K562 (cell line): ENCODE results near the gene PDLIM5. TPM values are rescaled to one million over a fixed set of nuclear protein-coding genes. Genes with fewer than 3 reads are reported as not detected.

Experiments
- ATAC-seq: fragments of 200-7000 bp; cut with Tn5 transposase; 3 replicates; pipeline ENCODE4 v1.9.1; 2020; ENCODE audit warnings: moderate library complexity
- BruUV-seq: library from RNA; stranded (reverse); fragments of 400-500 nt; replicated peaks from 2 replicates; lab custom pipeline; 2021; lab: Mats Ljungman, UMichigan
- CTCF ChIA-PET: fragments of 300-600 bp; formaldehyde crosslinking; extraction: SDS; loops from one replicate; lab custom pipeline; 2021; ENCODE audit warnings: low intra/inter-chr PET ratio; lab: Yijun Ruan, JAX
- POLR2A ChIA-PET: fragments of 300-600, 350-650 bp; sonication (Branson Sonifier 250); formaldehyde crosslinking; extraction: SDS; loops from one replicate; lab custom pipeline; 2021; ENCODE audit warnings: antibody characterized with exemption, inconsistent platforms; lab: Yijun Ruan, JAX
- DNase-seq, 4 experiments: peaks; one replicate each; pipeline versions ENCODE4 v3.0.0 to v3.0.0-alpha.2; 2011 to 2018; ENCODE audit warnings: low spot score in 3 of 4, mixed read lengths in 3 of 4; ENCODE audit errors: extremely low read depth in 1 of 4
- FAIRE-seq: peaks from 2 replicates; lab custom pipeline; 2011; peaks lifted over from hg19 to GRCh38; lab: Jason Lieb, UNC
- H2AFZ ChIP-seq: 2 replicates; pipeline ENCODE4 v1.6.0; 2011; ENCODE audit warnings: low read depth, low read length, control low read depth, inconsistent platforms
- H3K27ac ChIP-seq: fragments of 200-600 bp; 3 replicates; pipeline ENCODE4 v1.8.0; 2011; ENCODE audit warnings: low read depth, mild to moderate bottlenecking, control low read depth, inconsistent platforms, low read length, moderate library complexity, mixed read lengths; ENCODE audit errors: extremely low read depth
- H3K27me3 ChIP-seq, 2 experiments: fragments of 300-600 bp in 1 of 2; 2 replicates in 1 of 2; 3 replicates in 1 of 2; pipeline versions ENCODE4 v1.6.0 to v1.8.0; 2011; ENCODE audit warnings: inconsistent platforms in 2 of 2, low read length in 2 of 2, mild to moderate bottlenecking in 1 of 2, mixed read lengths in 1 of 2, moderate library complexity in 1 of 2; ENCODE audit not compliant: control insufficient read depth in 2 of 2, insufficient read depth in 2 of 2
- H3K36me3 ChIP-seq: fragments of 300-600 bp; 3 replicates; pipeline ENCODE4 v1.8.0; 2011; ENCODE audit warnings: mild to moderate bottlenecking, low read length, inconsistent platforms; ENCODE audit not compliant: control insufficient read depth, insufficient read depth
- H3K4me1 ChIP-seq, 2 experiments: fragments of 200-600 bp in 1 of 2; replicated peaks in 1 of 2; 2 replicates in 1 of 2; 3 replicates in 1 of 2; pipeline versions ENCODE4 v1.5.1 to v1.8.0; 2011; ENCODE audit warnings: inconsistent platforms in 2 of 2, low read length in 2 of 2, mild to moderate bottlenecking in 1 of 2, mixed read lengths in 1 of 2, moderate library complexity in 1 of 2; ENCODE audit not compliant: control insufficient read depth in 2 of 2, insufficient read depth in 2 of 2
- H3K4me2 ChIP-seq: 2 replicates; pipeline ENCODE4 v1.6.1; 2011; ENCODE audit warnings: low read length, control low read depth, inconsistent platforms, mixed read lengths; ENCODE audit not compliant: insufficient read depth
- H3K4me3 ChIP-seq: fragments of 200-600 bp; sonication (generic), shearing (Covaris generic); 2 replicates; pipeline ENCODE4 v1.5.1; 2016; ENCODE audit warnings: control low read depth, inconsistent platforms
- H3K79me2 ChIP-seq: fragments of 200-600 bp; 3 replicates; pipeline ENCODE4 v1.8.0; 2011; ENCODE audit warnings: low read length, inconsistent platforms; ENCODE audit not compliant: control insufficient read depth, insufficient read depth
- H3K9ac ChIP-seq, 2 experiments: 2 replicates each; pipeline versions ENCODE4 v1.6.0 to v1.6.1; 2011; ENCODE audit warnings: low read depth in 2 of 2, low read length in 2 of 2, control low read depth in 1 of 2, inconsistent platforms in 1 of 2, mild to moderate bottlenecking in 1 of 2, mixed read lengths in 1 of 2; ENCODE audit not compliant: insufficient read depth in 1 of 2
- H3K9me1 ChIP-seq: one replicate; pipeline ENCODE4 v1.6.0; 2011; ENCODE audit warnings: inconsistent platforms, mild to moderate bottlenecking, low read length, moderate library complexity; ENCODE audit not compliant: control insufficient read depth, insufficient read depth
- H3K9me3 ChIP-seq: replicated peaks from 2 replicates; pipeline ENCODE4 v1.5.1; 2011; ENCODE audit warnings: low read depth, low read length, inconsistent platforms; ENCODE audit not compliant: control insufficient read depth, insufficient read depth
- H4K20me1 ChIP-seq: replicated peaks from 2 replicates; pipeline ENCODE4 v1.6.1; 2011; ENCODE audit warnings: low read length, inconsistent platforms, mixed read lengths; ENCODE audit not compliant: control insufficient read depth, insufficient read depth
- FIP1L1 ChIP-seq: fragments of 200-400 bp; formaldehyde crosslinking; IDR thresholded peaks from 2 replicates; pipeline ENCODE4 v1.6.1; 2018; ENCODE audit warnings: mild to moderate bottlenecking, low read depth, low read length; ENCODE audit not compliant: poor library complexity, severe bottlenecking
- HDAC6 ChIP-seq: IDR thresholded peaks from 2 replicates; pipeline ENCODE4 v1.6.1; 2012; ENCODE audit warnings: low read depth, mild to moderate bottlenecking, control low read depth, inconsistent platforms, low read length, moderate library complexity
- NBN ChIP-seq: fragments of 450-650 bp; IDR thresholded peaks from 2 replicates; pipeline ENCODE4 v1.6.1; 2016; ENCODE audit warnings: low read depth, mild to moderate bottlenecking
- ZBTB26 ChIP-seq: fragments of 450-650 bp; formaldehyde crosslinking; IDR thresholded peaks from 2 replicates; pipeline ENCODE4 v1.4.0; 2022; ENCODE audit warnings: missing genetic modification characterization
- ZBTB49 ChIP-seq: sonication (generic); formaldehyde crosslinking; IDR thresholded peaks from 2 replicates; pipeline ENCODE4 v1.8.0; 2022; ENCODE audit warnings: missing genetic modification reagents, mild to moderate bottlenecking, borderline replicate concordance
- WGBS: fragments of 100-300 bp; shearing (Covaris generic); methylation state at CpG from one replicate; pipeline ENCODE4 v1.1.6; 2016; ENCODE audit warnings: low coverage, mixed read lengths; ENCODE audit not compliant: insufficient coverage; ENCODE audit errors: missing lambda C conversion rate; 5-methylcytosine and 5-hydroxymethylcytosine counted together
- in situ Hi-C: fragments of 300-500 bp; cut with MboI; formaldehyde crosslinking; loops from 4 replicates; pipeline ENCODE4 v1.15.0; 2018; ENCODE audit warnings: inconsistent platforms, mixed read lengths
- intact Hi-C: fragments of 100-400 bp; cut with micrococcal nuclease; formaldehyde crosslinking; loops from 2 replicates; pipeline ENCODE4 v1.14.2; 2022
- polyA plus RNA-seq, 8 experiments: library from polyadenylated mRNA; depleted of rRNA in 4 of 8; stranded (reverse) in 5 of 8; unstranded in 3 of 8; fragments of >200 nt; fragmentation: Nextera tagmentation in 2 of 8; fragmentation: Illumina TruSeq in 1 of 8; extraction: Ambion mirVana in 2 of 8; extraction: Trizol in 1 of 8; gene quantifications; 2 replicates each; pipeline versions ENCODE4 v1.2.1 to v1.2.3, GENCODE V29; 2011 to 2014; ENCODE audit warnings: inconsistent platforms in 1 of 8, missing spikeins in 1 of 8
- total RNA-seq, 7 experiments: library from RNA; depleted of rRNA in 6 of 7; stranded (reverse); fragments of >200 nt in 6 of 7; fragmentation: Illumina TruSeq in 2 of 7; extraction: Trizol in 2 of 7; gene quantifications; 2 replicates each; pipeline versions ENCODE4 v1.2.1 to v1.2.3, GENCODE V29; 2011 to 2021; ENCODE audit warnings: low replicate concordance in 1 of 7
- TF ChIP-seq, protein P1 (sequence below): fragments of 450-650 bp; IDR thresholded peaks from 2 replicates; pipeline ENCODE4 v1.6.1; 2016

Gene PDLIM5
- total and polyA plus RNA-seq, 9 of the 15 experiments (the other 6 are each of a cell fraction or from before 2014, with no cell fraction given): 36.9 to 127 (median 62.5) TPM

GRCh38 chr4:94544811-94545210 is 93.1 kb downstream of the PDLIM5 start:
- no peak overlapping the region for H3K9ac ChIP-seq

More at GRCh38 chr4:94544811-94545210, 93.1 kb downstream of the PDLIM5 start:
- no peak overlapping the region for H3K27ac ChIP-seq
- BruUV-seq: no TSS peak
- no peak overlapping the region for H3K4me2 ChIP-seq
- FAIRE-seq: no peak
- in situ Hi-C loops (no loop called here), intact Hi-C loops (no loop called here)
- H3K4me3 ChIP-seq: no peak overlapping the region
- POLR2A ChIA-PET: no interaction called here
- no peaks in the 10 kb centered on the region for H3K9me1 ChIP-seq
- peaks cover 2 to 29% of the 10 kb centered on the region in 2 experiments; a peak in 4 of 5 replicates for H3K4me1 ChIP-seq
- no peak for ATAC-seq
- CTCF ChIA-PET: no interaction called here
- H2AFZ ChIP-seq: no peak overlapping the region
- peaks cover 52% of the 10 kb centered on the region for H3K79me2 ChIP-seq
- no peak for DNase-seq
- 59% methylated on average over 2 of the region's 2 CpGs for WGBS
- no peaks in the 10 kb centered on the region for H3K9me3 ChIP-seq
- no peak for TF ChIP-seq NBN
- TF ChIP-seq HDAC6: no peak
- TF ChIP-seq FIP1L1: no peak
- TF ChIP-seq, protein P1, sequence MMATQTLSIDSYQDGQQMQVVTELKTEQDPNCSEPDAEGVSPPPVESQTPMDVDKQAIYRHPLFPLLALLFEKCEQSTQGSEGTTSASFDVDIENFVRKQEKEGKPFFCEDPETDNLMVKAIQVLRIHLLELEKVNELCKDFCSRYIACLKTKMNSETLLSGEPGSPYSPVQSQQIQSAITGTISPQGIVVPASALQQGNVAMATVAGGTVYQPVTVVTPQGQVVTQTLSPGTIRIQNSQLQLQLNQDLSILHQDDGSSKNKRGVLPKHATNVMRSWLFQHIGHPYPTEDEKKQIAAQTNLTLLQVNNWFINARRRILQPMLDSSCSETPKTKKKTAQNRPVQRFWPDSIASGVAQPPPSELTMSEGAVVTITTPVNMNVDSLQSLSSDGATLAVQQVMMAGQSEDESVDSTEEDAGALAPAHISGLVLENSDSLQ: no peak
- TF ChIP-seq ZBTB49: no peak
- TF ChIP-seq ZBTB26 (CRISPR knock-in tag): no peak
- no peaks in the 10 kb centered on the region for H4K20me1 ChIP-seq
- no peaks in the 10 kb centered on the region; the same call in 1 of the 3 replicates for H3K36me3 ChIP-seq
- no peaks in the 10 kb centered on the region for H3K27me3 ChIP-seq
